Activated CD4-positive, alpha-beta T cell treated with anti-CD3 and anti-CD28 coated beads for 1 hour (primary cell): Measurements from ENCODE around the gene GBA2.

Experiments used
- DNase-seq: peaks from one replicate; pipeline ENCODE4 v3.0.0-alpha.2; 2020

The GBA2 gene

DNA sequence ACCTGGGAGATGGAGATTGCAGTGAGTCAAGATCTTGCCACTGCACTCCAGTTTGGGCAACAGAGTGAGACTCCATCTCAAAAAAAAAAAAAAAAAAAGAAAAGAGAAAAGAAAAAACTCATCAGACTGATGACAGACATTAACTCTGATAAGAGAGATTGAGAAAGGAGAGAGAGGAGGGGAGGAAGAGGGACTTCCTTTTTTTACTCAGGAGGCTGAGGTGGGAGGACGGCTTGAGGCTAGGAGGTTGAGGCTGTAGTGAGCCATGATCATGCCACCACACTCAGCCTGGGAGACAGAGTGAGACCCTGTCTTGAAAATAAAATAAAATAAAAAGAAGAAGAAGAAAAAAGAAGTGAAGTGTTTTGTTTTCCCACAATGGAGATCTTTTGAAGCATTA lies 14.8 kb upstream of the GBA2 start:
- DNase-seq, result no peak

DNA sequence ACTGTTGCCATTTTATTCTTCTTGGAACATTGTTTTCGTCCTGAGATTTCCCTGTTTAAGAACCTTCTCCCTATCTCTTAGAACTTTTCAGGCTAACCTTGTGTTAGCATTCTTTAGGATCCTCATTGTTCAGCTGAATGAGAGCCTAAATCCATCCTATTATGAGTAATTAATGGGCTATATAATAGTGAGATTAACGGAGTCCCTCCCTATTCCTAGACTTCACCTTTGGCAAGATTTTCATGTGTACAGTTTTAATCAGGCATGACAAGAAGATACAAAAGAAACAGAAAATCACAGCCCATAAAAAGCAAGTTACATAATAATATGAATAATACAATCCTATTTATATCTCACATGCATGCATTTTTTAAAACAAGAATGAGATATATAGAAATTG lies 14.2 kb upstream of the GBA2 start:
- DNase-seq, result no peak

DNA sequence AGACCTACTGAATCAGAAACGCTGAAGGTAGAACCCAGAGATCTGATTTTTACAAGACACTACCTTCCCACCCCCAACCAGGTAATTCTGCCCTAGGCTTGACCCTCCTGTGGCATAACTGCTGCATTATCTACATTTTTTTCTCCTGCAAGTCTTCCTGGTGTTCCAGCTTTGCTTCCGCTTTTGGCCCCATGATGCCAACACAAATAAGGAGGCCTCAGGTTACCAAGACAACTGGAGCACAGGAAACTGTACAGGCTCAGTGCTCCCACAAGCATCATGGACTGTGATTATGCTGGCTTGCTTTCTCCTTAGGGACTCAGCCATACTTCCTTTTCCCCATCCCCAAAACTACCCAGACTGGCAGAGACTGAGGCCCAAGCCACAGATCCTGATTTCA lies 11.6 kb upstream of the GBA2 start:
- DNase-seq, result no peak

DNA sequence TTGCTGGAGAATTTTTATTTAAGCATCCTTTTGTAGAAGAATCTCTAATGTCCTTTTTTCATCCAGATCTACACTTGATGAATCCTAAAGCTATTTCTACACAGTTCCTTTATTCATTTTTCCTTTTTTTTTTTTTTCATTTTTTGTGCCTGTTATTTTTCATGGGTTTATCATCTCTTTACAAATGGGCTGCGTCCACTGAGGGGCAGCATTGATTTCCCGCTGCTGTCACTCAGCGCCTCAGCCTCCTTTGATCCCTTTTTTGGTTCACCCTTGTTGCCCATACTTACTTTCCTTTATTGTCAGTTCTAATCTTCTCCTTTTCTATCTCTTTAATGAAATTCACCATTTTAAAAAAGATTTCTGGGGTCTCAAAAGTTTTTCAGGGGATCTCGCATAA lies 10.8 kb upstream of the GBA2 start:
- DNase-seq, result no peak

DNA sequence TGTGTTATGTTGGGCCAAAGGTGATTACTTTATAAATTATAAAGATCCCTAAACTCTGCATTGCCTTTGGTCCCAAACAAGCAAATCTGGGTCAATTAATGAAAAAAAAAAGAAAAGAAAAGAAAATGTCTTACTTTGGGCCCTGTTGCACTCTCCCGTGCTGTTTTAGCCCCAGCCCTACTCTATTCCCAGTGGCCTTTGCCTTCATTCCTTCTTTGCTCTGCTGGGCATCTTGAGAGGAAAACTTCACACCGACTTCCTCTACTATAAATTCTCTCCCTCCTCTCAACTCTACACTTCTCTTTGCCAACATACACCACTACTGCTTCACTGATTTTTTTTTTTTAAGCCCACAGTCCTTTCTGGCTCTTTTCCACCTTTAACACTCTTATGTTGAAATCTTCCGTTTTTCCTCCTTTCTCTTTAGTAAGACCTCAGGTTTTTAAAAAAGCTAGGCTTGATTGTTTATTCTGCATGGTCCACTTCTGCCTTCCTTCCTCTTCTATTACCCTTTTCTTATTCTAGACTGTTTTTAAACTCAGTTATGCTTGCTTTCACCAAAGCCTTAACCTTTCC lies 9.5 kb upstream of the GBA2 start:
- no peak for DNase-seq

DNA sequence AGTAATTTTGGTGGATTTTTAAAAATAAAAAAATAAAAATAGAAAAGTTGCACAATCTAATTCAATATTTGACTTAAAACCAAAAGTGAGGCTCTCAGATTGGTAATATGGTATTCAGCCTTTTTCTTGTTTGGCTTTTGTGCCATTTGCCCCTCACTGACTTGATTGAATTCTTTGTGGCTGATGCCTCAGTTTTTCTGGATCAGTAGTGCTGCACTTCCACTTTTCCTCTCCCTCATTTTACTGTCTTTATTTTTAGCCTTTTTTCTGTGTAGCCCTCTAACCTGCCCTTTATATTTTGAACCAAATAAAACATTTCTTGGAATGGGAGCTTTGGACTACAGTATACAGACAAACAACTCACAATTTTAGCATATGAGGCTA lies 8.9 kb upstream of the GBA2 start:
- no peak for DNase-seq

DNA sequence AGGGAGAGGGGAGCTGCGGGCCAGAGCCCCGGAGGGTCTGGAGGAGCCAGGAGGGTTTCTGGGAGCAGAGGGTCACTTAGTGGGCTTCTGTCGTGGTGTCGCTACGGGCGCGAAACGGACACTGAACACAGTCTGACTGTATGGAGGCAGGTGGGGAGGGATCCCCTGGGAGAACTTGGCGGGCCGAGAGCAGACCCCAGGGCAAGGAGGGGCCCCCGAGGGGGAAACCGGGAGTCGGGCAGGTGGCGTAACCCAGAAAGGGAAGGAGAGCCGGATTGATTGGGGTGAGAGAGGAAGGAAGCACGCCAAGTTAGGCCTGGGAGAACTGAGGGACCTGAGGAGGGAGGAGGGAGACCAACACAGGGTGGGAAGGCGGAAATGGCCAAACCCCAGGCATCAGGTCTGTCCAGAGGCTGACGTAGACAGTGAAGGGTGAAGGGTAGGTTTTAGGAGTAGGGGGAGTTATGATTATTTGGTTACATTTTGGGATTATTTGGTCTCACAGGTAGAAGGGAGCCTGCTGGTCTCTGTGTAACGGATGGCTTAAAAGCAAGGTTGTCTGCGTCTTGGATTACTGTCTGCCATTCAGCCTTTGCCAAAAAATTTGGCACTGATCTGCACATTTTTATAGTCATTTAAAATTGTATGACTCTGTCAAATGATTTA lies 8.3 kb upstream of the GBA2 start:
- DNase-seq, result no peak

DNA sequence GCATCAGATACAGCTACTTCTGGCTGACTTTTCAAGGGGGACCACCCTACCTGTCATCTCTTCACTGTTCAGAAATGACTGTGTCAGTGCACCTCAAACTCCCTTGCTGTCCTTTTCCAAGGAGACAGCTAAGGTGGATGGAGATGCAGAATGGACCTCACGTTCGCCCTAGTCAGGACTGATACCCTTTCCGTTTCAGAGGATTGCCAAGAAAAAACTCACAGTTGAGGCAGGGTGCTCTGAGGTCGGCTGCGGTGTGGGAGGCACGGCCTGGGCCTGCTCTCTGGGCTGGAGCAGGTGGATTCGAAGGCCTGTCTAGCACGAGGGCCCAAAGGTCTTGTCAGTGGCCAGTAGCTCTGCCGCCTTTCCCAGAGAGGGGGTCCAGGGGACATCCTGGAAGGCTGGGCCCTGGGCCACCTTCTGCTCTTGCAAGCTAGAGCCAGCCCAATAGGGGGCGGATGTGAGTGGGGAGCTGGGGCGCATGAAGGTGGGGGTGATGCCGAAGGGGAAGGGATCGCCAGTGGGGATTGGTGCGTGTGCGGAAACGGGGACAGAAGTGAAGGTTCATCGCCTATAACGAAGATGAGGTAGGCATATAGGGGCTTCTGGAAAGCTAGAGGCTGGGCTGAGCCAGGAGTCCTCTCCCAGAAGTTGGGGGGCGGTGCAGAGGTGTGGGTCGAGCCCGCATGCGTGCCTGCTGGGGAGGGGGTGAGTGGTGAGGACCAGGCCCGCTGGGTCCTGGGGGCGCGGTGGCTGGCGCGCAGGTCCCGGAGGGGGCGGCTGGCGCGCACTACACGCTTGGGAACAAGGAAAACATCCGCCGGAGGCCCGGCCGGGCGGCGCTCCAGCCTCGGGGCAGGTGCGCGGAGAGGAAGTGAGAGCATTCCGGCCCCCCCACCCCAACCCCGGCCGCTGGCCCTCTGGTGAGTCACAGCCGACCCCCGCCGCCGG lies 7.5 kb upstream of the GBA2 start:
- peak; percentile 62 for DNase-seq

DNA sequence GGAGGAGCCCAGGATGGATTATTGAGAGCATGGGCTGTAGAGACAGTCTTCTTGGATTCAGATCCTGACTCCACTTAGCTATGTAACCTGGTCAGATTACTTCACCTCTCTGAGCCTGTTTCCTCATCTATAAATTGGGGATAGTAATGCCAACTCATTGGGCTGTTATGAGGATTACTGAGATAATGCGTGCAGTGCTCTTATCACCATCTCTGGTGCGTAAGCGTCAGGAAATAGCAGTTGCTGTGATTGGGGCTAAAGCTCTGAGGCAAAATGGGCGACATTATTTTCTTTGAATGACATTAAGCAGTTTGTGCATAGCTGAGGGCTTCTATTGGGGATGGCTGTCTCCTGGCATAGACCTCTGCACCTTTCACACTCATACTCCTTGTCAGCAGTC lies 6.0 kb upstream of the GBA2 start:
- no peak for DNase-seq

DNA sequence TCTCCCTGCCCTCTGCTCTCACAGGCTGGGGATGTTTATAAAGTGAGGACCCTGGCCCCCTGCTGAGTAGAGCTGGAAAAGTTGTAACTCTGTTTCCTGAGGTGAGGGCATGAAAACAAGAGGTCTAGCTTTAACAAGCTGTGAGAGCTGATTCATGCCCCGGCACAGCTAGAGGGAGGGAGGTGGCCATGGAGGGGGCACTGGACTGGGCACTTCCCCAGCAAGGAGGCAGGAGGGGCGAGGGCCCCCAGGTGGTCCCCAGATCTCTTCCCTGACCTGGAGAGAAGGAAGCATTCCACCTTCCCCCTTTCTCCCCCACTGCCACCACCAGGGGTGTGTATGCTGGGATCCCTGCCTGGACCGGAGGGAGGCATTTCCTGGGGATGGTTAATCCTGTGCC lies 5.2 kb upstream of the GBA2 start, which contains the start of gene MSMP:
Gene MSMP (minus strand): TSS at position 13 of the 400 bp plus-strand sequence. CDS start 147 bp downstream, outside the sequence.
- no peak for DNase-seq

DNA sequence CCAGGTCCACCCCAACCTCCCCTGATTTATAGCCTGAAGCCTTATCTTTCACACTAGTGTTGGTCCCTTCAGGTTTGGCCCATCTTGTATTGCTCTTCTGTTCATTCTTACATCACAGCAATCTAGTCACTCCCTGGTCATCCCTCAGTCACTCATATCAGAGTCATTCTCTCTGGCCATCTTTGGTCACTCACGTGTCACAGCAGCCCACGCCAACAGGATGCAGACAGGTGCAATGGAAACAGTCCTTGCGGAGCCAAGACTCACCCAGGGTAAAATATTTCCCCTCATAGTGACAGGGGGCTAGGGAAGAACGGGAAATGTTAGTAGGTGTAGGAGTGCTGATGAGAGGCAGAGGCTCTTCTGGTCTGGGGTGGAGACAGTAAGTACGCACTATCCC lies 4.4 kb upstream of the GBA2 start:
- DNase-seq, result no peak

DNA sequence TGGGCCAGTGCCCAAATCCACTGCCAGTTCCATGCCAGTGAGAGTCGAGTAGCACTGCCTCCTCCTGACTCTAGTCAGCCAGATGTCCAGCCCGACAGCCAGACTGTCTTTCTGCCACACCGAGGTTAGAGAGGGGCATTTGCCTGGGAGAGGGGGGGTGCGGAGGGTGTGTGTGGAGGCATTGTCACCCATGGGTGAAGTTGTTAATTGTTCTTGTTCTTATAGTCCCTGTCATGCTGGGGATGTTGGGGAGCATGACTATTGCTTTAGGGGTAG lies 1.2 kb upstream of the GBA2 start:
- DNase-seq, result no peak

DNA sequence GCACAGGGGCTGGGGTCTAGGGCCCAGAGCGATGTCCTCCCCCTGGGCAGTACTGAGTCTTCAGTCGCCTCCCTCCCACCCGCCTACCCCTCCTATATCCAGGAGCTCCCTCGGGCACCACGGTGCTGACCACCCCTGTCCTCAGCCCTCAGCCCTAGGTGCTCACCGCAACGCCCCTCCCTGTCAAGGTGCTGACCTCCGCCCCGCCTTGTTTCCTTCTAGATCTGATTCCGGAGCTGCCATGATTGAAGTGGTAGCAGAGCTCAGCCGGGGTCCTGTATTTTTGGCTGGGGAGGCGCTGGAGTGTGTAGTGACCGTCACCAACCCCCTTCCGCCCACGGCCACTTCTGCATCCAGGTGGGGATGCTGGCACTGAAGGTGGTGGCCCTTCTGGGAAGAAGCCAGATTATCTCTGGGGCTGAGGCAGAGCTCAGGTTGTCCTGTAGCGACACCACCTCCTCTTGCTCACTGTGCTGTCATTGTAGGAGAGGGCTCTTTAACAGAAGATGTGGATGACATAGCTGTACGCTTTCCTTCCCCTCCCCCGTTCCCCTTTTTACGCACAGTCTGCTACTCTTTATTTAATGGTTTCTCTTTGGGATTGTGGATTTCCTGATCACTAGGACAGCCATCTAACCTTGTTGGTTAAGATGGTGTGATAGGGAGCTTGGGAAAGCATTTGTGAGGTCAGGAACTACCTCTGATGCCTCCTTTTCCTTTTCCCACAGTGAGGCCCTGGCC lies 657 bp upstream of the GBA2 start:
- DNase-seq, result no peak

DNA sequence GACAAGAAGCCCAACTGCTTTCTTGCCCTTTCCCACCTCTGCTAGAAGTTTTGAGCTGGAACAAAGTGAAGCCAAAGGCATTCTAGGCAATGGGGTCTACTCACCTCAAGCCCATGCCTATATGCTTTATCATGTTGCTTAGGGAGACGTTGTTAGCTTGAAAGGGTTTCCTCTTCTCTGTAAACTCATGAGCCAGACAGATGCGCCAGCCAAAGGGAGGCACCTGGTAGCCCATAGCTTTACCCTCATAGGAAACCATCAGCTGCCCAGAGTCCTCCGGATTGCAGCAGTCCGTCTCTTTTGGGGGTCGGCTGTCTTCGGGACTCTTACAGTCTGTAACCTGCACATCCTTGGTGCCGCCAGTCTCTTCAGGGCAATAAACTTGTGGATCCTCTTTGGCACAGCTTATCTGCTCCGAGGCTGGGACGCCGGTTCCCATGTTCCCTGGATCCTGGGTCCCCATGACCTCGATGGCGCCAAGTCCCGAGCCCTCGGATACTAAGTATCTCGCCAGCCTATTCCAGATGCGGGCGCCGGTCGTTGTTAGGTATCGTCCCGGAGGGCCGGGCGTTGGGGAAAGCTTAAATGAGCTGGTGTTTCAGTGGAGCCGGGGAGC lies 678 bp downstream of the GBA2 start:
- no peak for DNase-seq

DNA sequence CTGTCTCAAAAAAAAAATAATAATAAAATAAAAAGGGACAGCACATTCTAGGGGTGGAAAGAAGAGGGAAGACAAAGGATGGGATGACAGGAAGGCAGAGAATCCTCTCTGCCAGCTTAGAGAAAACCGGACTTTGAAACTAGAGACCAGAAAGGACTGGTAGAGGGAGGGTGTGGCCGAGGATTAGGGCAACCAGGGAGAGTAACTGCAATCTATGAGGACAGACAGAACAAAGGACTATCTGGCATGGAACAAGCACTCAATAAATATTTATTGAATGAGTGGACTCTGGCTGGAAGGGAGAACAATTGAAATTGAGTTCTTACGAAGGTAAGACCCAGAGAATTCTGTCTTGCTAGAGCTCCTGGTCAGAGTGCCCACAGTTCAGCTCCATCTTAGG lies 2.4 kb downstream of the GBA2 start:
- DNase-seq, result no peak

DNA sequence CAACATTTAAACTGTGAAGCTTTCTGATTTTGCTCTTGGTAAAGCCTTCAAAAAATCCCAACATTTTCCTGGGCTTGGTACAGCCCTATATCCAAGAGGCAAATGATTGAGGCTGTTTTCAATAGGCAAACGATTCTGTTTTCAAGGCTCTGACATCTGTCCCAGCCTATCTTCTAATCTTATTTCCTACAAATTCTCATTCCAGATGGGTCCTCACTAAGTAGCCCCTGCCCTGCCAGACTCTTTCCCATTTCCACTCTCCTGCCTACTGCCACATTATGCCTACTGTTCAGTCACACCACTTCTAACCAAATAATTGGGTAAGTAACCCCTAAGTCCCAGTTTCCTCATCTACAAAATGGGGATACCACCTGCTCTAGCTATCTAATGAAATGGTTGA lies 3.5 kb downstream of the GBA2 start:
- DNase-seq, result no peak

DNA sequence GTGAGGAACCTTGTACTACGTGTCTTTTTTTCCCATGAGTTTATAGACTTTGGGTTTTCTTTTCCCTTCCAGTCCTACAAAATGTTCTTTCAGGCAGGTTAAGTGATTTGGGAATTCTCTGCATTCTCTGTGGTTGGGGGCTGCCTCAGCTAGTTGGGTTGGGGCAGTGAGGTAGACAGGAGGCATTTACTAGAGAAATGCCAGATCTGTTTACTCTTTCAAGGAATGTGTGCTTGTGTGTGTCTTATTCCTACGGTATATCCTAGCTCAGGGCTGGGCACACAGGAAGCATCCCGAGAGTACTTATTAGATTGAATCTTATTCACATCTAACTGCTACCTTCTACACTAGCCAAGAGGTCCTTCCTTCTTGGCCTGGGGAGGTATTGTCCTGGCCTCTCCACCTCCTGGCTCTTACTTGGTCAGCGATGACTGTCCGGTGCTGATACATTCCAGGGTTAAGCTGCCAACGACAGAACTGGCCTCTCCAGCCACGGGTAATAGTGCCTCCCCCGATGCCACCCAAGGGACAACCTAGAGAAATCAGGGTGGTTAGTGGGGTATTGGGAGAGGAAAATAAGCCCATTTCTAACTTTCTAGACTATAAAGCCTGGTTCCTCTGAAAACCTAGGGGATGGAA lies 5.0 kb downstream of the GBA2 start:
- DNase-seq, result no peak

DNA sequence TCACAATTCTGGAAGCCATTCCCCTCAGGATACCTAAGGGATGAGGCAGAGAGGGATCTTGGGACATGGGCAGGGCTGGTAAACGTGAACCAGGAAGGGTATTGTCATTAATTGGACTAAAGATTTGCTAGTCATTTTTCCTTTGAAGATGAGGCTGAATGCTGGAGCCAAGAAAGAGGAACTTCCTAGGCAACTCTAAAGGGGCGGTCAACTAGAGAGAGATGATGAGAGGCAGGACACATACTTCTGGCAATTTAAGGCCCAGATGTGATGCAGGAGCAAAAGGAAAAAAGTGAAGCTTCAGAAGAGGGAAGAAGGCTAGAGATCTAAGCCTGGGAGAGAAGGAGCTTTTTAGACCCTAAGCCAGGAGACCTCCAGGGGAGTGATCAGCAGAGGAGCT lies 5.6 kb downstream of the GBA2 start:
- DNase-seq, result no peak

DNA sequence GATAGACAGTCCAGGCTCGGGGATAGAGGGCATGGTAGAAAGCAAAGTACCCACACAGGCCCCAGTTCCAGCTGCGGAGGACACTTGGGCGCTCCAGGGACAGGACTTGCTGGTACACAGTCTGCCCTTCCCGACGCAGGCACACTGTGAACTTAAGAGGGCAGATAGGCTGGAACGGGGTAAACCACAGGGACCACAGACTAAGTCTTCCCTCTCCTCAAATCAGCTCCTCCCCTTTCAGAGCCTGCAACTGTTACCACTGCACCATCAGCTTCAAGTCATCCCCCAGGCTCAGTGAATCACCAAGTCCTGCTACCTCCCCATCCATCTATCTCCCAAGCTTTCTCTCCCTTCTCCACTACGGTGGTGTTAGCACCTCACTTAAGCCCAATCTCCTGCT lies 7.3 kb downstream of the GBA2 start:
- DNase-seq, result no peak

DNA sequence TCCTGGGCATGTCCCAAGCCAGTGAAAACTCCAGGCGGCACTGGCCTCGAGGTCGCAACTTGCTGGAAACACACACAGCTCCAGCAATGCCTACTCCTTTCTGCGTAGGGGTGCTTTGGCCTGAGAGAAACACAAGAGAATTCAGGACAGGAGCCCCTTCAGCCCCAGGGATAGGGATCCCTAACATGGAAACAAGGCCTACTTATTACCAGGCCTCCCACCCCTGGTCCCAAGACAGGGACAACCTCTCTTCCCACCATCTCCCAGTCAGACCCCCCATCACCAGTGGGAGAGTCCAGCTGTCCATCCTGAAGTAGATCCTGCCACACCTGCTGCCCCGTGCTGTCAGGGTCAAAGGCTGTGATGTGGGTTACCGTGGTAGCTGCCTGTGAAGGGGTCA lies 8.8 kb downstream of the GBA2 start:
- DNase-seq, result no peak

DNA sequence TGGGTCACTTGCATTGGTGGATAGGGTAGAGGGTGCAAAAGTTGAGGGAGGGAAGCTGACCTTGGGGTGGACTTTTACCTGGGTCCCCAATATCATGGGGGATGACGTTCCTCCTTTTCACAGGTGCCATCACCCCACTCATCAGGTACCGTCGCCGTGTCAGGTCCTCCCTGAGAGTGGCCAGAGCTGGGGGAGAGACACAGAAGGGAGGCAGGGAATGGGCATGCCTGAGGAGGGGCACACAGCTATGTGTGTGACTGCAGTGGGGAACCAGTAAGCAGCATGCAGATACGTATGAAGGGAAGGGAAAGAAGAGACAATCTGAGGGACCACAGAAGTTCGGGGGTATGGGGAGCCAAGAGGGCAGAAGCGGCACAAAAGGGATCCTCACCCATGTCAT lies 10.1 kb downstream of the GBA2 start:
- DNase-seq, result no peak

DNA sequence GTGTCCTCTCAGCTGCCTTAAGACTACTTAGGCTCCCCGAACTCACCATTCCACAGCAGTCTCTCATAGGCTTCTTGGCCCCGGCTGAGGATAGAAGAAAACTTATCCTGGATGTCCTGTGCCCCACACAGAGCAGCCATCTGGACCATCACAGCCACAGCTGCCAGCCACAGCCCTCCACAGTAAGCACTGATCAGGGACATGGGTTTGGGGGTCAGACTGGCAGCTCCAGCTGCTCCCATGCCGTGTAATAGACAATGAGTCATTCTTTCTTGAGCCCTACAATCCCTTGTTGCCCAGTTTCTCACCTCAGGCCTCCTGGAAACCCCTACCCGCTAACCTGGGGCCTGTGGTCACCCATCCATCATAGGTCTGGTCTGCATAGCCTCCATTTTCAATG lies 10.8 kb downstream of the GBA2 start:
- no peak for DNase-seq

DNA sequence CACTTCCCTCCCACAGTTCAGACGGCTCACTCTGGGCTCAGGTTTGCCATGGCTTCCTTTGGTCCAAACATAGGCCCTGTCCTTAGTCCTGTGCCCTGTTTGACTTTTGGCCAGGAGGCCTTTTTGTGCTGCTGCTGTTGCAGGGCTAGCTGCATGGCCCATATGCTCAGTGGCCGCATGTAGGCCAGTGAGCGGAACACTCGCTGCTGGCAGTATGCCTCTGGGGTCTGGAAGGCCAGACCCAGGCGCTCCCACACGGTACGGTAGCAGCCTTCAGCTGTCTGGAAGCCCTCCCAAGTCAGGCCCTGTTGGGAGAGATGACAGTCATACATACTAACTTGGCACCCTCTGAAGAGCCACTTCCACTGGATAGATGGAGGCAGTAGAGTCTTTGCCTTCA lies 11.9 kb downstream of the GBA2 start:
- no peak for DNase-seq
